Measurements from ENCODE around the gene ALDH18A1.
A peak's percentile ranks its signal among the peaks of the same experiment; 100 is the strongest.
"Not testable (repeated sequence)": the region's sequence is repeated elsewhere in the genome, so short reads cannot be mapped to it uniquely, and the experiment has no call there.

The ALDH18A1 gene

GRCh38 chr10:95648138-95648537 is 8.4 kb downstream of the ALDH18A1 start:
- DNase-seq: no peak

GRCh38 chr10:95646160-95646559 is 10.4 kb downstream of the ALDH18A1 start:
- no peak for DNase-seq

DNA sequence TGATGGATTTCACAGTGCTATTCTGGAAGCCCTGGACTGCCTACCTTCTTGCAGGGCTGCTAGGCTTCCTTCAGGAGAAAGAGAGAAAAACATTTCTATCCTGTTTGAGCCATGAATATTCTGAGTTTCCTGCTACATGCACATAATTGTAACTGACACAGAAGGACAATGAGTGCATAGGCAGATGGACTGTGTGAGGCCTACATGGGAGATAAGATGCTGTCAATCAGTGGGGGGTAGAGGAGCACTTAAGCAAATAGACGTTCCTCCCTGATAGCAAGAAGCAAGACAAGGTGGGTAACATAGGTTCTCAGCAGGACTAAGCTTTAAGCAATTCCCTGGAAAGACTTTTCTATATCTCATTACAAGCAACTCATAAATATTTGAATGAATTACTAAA is 11.6 kb downstream of the ALDH18A1 start:
- no peak for DNase-seq

DNA sequence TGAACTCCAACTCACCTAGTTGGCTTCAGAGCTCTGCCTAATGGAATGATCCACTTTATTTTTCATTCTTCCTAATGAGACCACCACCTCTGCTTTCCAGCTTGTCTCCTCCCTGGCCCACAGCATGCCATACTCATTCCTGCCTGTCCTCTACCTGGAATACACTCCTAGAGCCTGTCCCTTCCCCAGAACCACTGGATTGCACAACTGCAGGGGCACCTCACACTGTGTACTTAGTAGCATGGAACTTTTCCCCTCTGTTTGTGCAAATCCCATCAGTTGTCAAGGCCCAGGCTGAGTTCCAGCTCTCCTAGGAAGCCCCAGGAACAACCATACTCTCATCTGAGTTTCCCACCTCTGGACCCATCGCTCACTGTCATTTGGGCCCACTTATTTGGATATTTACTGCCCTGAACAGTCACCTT is 15.6 kb downstream of the ALDH18A1 start:
- no peak for DNase-seq

GRCh38 chr10:95637911-95638310 is 18.6 kb downstream of the ALDH18A1 start:
- DNase-seq: no peak

DNA sequence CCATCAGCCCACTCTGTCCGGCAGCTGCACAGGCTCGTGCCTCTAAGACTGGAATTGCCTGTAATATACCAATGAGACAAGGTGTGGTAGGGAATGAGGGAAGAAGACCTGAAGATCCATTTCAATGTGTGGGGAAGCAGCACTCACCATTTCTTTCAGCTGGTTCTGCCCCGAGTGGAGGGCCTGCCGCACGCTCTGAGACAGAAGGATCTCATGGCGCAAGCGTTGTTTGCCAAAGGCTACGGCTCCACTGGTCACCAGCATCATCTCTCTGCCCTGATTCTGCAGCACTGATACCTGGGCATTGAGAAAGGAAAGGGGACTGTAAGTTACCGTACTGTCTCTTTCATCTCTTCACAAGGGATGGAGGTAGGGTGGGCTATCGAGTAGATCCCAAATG is 19.4 kb downstream of the ALDH18A1 start:
- DNase-seq: no peak

DNA sequence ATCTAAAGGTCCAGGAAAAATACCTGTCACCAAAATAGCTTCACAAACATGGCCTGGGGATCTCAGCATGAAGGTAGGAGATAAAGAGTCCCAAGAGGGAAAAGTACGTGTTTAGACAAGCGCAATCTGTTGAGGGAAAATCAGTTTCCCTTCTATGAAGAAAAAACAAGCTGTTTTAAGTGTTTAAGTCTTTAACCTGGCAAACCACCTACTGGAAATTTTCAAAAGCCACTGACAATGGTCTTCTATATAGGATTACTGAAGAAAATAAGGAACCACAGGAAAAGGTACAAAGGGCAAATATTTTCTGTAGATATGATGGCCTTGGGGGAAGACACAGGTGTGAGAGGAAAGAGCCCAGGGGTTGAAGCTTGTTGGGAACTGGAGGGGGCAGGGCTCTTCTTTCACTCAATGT is 21.2 kb downstream of the ALDH18A1 start:
- DNase-seq: no peak

DNA sequence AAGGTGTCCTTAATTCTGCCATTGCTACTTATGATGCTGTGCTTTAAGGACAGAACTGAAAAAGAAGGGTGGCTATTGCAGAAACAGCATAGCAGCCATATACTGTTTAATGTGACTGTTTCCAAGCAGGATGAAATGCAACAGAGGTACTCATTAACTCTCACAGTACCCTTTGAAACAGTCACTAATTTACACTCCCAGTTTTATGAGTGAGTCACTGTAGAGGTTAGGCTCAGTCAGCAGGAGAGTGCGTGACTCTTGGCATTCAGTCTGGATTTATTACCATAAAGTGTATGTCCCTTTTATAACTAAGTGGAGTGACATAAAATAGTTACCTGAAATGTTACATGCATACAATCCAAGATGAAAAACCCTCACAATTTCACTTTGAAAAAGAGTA is 27.7 kb downstream of the ALDH18A1 start:
- no peak for DNase-seq

DNA sequence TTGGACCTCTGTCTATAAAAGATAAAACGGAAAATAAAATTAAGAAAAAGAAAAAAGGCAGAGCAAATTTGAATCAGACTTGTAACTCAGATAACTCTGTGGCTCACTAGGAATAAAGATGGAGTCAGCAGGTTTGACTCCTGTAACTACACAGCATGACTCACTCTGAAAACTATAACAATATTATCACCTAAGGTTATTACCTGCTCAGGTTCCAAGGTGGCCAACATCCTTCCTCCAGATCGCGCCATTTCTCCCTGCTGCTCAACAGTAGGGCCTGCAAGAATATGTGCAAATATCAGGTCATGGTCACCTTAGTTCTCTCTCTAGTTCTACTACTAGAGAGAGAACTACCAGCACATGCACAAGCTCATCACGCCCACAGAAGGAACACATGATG is 30.0 kb downstream of the ALDH18A1 start:
- DNase-seq: no peak

DNA sequence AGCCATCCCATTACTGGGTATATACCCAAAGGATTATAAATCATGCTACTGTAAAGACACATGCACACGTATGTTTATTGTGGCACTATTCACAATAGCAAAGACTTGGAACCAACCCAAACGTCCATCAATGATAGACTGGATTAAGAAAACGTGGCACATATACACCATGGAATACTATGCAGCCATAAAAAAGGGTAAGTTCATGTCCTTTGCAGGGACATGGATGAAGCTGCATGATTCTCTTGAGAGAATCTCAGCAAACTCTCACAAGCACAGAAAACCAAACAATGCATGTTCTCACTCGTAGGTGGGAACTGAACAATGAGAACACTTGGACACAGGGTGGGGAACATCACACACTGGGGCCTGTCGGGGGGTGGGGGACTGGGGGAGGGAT is 36.1 kb downstream of the ALDH18A1 start:
- not testable (repeated sequence) for DNase-seq

DNA sequence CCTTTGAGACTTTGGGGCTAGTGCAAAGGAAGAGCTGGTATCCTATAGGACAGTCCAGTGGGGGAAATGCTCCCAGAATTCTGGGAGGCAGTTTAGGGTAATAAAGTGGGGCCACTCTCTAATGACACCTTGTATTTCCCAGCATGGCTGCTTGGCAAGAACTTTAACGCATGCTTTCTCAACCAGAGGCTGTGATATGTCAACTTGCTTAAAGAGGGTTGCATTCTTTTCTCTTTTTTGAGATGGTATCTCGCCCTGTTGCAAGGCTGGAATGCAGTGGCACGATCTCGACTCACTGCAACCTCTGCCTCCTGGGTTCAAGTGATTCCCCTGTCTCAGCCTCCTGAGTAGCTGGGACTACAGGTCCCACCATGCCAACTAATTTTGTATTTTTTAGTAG is 38.4 kb downstream of the ALDH18A1 start:
- DNase-seq: no peak

DNA sequence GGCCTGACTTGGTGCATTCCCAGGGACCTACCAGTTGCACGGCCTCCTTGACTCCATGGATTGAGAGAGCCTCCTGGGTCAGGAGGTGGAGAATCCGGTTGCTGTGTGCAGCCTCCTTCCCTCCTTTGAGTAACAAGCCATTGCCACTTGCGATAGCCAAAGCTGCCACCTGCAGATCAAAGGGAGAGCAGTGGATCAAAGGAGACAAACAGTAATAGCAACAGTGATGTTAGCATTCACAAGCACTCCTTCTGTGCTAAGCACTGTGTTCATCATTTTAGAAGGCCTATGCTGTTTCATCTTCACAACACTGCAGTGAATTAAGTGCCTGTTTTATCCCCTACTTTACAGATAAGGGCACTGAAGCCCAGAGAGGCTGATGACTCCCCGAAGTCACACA is 40.1 kb downstream of the ALDH18A1 start:
- DNase-seq: no peak

GRCh38 chr10:95613330-95613729 is 43.2 kb downstream of the ALDH18A1 start:
- DNase-seq: no peak

GRCh38 chr10:95610727-95611126 is 45.8 kb downstream of the ALDH18A1 start:
- DNase-seq: no peak

DNA sequence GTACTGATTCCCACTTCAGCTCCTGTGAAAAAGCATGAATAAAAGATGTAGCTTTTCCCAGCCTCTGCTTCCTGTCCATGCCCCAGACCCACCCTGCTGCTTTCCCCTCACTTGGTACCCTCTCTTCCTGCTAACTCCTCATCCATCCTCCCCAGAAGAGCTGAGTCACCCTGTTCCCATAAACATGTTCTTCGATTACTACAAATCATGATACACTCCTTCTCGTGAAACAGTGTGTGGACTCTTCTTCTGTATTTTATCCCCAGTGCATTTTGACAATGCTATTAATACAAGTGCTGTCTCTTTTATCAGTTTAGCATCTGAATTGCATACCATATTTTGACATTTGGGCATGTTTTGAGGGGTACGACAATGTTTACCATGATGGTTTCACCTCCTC is 49.6 kb downstream of the ALDH18A1 start:
- DNase-seq: no peak

GRCh38 chr10:95605163-95605562 is 51.3 kb downstream of the ALDH18A1 start:
- no peak for DNase-seq

- DNase-seq: no peak
These were observed 51.9 kb downstream of the ALDH18A1 start for GRCh38 chr10:95604630-95605029.

- no peak for DNase-seq
These were observed 54.1 kb downstream of the ALDH18A1 start for GRCh38 chr10:95602382-95602781.

- DNase-seq: peak; percentile 36
These were observed 55.3 kb downstream of the ALDH18A1 start for GRCh38 chr10:95601116-95601719.

DNA sequence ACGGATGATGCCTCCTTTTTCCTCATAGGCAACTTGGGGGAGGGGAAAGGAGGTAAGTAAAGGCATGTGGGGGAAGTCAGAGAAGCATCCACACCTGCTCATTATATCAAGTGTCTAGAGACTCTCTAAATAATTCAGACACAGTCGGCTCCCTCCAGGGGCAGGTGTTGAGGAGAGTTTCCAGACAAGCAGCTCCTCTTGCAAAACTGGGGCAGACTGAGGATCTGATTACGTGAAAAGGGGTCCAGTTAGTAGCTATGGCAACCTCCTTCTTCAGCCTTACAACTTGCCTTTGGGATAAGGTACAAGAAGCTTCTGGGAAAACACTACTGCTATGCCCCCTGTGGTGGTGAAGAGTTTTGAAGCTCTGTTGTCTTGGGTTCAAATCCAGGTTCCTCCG is 56.4 kb downstream of the ALDH18A1 start:
- no peak for DNase-seq

- no peak for DNase-seq
These were observed 58.7 kb downstream of the ALDH18A1 start for GRCh38 chr10:95597788-95598187.

DNA sequence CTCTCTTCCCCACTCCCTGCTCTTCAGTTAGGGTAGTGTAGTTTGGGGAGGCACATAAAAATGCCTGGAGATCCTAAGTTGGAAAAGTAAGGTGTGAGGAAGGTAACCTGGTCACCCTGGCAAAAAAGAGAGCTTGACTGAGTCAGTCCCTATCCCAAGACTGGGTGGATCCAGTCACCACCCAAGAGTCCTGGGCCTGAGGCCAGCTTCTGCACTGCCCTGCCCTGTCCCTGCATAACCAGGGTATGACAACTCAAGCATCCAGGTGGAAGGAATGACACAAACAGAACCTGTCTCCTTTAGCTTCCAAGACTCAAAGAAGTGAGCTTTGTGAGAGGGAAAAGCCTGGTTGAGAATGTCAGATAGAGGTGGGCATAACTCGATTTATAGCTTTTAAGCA is 68.5 kb downstream of the ALDH18A1 start:
- DNase-seq: no peak

GRCh38 chr10:95579835-95580535 is 76.5 kb downstream of the ALDH18A1 start:
- no peak for DNase-seq

GRCh38 chr10:95579292-95579691 is 77.2 kb downstream of the ALDH18A1 start:
- DNase-seq: no peak

DNA sequence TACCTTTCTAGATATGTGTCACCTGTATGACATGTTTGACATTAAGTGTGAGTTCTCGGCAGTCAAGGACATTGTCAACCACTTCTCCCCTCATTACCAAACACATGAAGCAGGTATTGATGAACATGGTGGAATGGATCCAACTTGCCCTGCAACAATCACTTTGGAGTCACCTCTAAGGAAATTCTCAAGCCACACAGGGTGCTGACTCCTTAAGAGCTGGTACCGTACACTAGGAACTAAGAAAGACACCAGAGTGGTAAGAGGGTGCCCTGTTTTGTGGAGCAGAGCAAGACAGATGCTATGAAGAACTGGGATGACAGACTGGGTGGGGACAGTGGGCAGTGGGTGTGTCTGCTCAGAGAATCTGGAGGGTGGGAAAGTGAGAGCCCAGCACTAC is 77.9 kb downstream of the ALDH18A1 start:
- DNase-seq: no peak
